Stimulated activated CD4-positive, alpha-beta T cell treated with anti-CD3 and anti-CD28 coated beads, TNF-alpha, amount 100 ng/mL, for 24 hours (primary cell): ENCODE data around the gene SMYD5.
"Not testable (repeated sequence)": the region's sequence is repeated elsewhere in the genome, so short reads cannot be mapped to it uniquely, and the experiment has no call there.

Source experiments
- DNase-seq, 3 experiments: peaks; one replicate each; pipeline ENCODE4 v3.0.0-alpha.2; 2020; ENCODE audit warnings: low read depth in 3 of 3

The SMYD5 gene

DNA sequence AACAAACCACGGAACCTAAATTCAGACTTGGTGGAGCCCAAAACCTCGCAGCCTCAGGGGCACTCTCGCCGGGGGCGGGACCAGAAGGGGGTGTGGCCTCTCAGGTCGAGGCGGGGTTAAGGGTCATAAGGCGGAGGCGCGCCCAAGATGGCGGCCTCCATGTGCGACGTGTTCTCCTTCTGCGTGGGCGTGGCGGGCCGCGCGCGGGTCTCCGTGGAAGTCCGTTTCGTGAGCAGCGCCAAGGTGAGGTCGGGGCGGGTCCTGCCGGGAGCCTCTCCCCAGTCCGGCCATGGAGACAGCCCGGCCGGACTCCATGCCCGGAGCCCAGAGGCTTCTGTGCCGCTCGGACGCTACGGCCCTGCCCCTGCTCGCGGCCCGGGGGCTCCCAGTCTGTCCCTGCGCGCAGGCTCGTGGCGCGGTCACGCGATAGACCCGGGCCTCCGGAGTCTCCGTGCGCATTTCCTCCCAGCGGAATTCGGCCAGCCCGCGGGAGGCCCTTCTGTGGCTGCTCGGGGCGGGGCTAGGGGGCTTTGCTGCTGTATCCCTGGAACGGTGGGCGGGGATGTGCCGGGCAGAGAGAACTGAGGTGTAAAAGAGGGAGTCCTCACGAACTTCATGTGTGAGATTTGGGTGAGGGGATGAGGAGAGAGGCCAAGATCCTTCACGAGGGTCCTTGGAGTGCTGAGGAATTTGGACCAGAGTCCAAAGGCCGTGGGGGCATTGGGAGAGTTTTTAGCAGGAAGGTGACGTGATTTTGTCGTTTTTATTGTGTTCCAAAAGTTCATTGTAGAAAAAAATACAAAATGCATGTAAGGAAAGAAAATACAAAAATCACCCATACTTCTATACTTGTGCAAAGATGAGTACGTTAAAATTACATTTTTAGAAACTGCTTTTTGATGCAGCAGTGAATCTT, at the start of gene SMYD5:
Gene SMYD5 (plus strand): TSS at position 126 of the 916 bp plus-strand sequence. CDS start 22 bp downstream, at position 148.
- DNase-seq, result peak; percentile 82 to 92 (median 85)

DNA sequence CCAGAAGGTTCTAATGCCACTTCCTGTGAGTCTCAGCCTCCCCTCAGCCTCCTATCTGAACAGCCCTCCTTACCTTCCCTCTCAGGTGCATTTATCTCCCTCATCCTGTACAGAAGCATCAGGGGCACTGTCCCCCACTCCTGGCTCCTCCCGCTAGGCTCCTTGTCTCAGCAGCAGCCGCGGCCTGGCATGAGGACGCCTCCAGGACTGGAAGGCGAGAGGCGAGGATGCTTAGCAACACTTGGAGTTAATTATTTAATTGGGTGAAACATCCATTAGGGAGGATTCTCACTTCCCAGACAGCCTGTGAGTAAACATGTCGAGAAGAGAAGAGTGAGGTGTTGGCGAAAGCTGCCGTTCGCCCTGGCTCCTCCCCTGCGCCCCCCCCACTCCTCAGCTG, 48.1 kb upstream of the SMYD5 start:
- DNase-seq, result not testable (repeated sequence)

DNA sequence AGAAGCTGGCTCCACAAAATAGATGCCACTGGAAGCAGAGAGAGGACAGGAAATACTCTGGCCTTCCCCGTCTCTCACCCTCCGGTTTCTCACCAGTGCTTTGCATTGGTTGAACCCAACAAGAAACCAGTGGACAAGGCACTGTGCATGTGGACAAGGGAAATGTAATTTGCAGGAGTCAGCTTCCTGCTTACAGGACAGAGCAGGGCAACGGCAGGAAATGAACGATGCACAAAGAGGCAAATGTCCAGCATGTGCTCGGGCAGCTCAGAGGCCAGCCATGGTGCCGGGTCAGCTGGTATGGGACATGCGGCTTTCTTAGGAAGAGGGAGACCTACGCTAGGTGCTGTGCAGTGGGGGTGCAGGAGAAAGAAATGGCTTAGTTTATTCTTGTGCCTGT, 47.2 kb upstream of the SMYD5 start:
- DNase-seq, result not testable (repeated sequence)

DNA sequence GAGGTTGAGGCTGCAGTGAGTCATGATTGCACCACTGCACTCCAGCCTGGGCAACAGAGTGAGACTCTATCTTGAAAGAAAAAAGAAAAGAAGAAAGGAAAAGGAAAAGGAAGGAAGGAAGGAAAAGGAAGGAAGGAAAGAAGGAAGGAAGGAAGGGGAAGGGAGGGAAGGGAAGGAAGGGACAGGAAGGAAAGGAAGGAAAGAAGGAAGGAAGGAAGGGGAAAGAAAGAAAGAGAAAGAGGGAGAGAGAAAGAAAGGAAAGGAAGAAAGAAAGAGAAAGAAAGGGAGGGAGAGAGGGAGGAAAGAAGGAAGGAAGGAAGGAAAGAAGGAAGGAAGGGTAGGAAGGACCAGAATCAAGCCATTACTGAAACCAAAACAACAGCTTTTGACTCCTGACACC, 45.7 kb upstream of the SMYD5 start:
- DNase-seq, result not testable (repeated sequence)

DNA sequence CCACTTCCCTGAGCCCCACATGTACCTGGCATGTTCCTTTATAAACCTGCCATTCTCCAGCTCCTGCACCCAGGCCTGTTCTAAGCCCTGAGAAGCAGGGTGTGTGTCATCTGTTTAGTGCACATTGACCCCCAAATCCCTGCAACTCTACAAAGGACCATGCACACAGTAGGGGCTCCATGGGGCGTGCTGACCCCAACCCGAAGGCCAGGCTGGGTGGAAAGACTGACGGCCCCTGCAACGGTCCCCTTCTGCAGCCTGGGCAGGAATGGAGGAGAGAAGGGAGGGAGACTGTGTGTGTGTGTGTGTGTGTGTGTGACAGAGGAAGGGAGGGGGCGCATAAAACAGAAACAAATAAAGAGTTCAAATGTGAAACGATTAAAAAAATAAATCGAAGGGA, 43.7 kb upstream of the SMYD5 start:
- DNase-seq, result not testable (repeated sequence)

DNA sequence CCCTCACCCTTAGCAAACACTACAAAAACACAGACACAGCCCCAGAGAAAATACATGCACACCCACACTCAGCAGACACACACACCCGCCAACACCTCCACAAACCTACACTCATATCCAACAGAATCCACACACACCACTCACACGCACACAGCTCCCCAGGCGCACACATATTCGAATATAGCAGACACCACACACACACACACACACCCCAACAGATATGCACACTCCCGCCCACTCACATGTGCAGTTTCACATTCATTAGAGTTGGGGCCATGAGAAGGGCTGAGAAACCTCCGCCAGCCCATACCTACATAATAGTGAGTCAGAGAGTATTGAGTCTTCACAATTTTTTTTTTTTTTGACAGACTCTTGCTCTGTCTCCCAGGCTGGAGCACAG, 41.1 kb upstream of the SMYD5 start:
- peak in 2 of 3 experiments; percentile 45 to 51 for DNase-seq

DNA sequence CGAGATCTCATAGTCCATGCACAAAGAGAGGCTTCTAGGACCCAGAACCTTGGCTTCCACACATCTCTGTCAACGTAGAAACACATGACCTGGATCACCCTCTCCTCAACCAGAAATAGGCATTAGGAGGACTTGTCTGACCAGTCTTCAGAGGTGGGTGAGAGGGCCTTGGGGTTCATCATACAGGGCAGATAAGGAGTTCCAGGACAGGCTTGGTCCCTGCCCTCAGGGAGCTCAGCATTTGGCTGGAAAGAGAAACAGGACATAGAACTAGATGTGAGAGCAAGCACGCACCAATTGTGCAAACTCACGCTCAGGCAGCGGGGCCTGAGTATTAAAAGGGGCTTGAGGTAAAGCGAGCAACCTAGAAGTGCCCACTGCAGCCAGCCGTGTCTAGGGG, 40.3 kb upstream of the SMYD5 start:
- no peak for DNase-seq

DNA sequence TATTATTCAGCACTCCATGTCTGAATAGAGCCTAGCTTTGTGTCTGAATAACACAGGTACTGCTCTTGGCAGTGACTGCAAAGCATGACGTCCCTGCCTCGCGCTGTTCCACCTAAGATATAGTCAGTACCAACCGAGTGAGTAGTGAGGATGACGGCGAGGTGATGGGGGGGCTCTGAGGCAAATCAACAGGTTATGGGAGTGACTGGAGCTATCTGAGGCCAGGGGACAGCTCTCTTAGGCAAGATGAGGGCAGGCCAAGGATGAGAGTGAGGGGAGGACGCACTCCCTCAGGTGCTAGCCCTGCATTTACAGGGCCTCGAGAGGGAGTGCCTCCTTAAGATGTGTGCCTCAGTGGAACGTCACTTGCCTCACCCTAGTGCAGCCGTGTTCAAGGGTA, 39.8 kb upstream of the SMYD5 start:
- DNase-seq, result no peak

DNA sequence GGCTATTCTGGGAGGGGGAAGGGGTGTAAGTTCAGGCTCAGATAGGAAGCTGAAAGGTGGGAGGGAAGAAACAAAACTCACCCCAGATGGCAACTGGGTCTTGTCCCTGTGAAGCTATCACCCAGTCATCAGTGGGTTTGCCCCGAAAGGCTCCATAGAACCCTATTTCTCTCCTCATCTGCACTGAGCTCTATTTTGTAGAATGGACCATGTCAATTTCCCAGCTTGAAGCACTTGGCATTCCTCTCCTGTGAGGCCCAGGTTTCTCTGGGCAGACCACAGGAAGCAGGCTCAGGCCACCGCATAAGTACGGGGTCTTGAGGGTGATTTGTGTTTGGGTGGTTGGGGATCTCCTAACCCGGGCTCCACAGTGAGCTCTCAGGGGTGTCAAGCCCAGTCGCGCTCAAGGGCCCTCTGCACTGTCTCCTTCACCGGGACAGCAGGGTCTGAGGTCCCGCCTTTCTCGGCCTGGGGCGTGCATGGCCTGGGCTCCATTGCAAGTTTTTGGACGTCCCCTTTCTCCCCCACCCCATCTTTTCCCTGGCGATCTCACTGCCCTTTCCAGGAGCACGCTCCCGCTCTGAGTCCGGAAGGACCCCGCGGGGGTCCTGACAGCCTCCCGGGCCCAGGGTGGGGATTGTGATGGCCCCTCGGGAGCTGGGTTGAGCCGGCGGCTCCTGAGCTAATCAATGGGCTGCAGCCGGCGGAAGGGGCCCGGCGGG, 38.9 kb upstream of the SMYD5 start:
- DNase-seq, result no peak

DNA sequence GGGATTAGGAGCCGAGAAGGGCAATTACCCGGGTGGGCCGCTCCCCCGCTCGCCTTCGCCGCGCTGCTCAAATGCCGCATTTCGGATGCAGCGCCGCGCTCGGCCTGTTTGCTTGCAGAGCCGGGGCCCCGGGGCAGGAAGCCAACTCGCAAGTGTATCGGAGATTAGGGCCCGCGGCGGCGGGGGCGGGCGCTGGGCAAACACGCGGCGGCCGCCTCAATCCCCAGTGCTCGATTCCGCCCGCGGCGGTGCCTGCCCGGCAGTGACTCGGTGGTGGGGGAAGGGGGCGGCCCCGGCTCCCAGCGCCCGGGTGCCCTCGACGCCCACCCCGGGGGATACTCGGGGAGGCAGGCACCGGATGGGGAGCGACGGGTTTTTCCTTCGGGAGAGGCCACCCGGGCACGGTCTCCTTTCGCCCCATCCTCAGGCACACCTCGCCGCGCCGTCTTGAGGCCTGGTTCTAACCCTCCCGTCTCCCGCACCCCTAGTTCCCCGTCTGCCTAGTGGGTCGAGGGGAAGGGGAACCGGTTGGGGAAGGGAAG, 38.3 kb upstream of the SMYD5 start:
- DNase-seq, result peak; percentile 41 to 72 (median 43)

DNA sequence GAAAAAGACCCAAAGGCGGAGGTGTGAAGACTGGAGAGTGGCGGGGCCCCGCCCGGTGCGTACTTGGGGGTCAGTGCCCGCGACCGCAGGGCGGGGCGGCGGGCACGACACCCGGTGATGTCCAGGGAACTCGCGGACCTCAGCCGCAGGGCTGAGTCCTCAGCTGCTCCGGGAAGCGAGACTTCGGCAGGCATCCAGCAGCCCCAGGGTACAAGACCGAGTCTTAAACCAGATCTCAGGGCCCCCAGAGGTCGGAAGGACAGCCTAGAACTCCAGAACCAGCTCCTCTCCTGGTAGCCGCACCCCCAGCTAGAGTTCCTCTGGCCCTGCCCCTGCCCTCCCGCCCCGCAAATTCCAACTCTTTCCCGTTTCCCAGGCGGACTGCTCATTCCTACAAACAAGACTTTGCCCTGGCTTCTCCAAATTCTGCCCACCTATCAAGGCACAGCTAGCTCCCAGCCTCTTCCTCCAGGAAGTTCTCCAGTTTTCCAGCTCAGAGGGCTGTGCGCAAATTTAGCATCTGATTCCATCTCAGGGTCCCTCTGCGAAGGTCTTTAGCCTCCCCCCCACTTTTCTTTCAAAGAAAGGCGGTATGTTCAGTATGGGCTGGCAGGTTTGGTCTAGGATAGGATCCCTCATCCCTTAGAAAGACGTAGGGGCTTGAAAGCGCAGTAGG, 37.7 kb upstream of the SMYD5 start:
- DNase-seq, result no peak

DNA sequence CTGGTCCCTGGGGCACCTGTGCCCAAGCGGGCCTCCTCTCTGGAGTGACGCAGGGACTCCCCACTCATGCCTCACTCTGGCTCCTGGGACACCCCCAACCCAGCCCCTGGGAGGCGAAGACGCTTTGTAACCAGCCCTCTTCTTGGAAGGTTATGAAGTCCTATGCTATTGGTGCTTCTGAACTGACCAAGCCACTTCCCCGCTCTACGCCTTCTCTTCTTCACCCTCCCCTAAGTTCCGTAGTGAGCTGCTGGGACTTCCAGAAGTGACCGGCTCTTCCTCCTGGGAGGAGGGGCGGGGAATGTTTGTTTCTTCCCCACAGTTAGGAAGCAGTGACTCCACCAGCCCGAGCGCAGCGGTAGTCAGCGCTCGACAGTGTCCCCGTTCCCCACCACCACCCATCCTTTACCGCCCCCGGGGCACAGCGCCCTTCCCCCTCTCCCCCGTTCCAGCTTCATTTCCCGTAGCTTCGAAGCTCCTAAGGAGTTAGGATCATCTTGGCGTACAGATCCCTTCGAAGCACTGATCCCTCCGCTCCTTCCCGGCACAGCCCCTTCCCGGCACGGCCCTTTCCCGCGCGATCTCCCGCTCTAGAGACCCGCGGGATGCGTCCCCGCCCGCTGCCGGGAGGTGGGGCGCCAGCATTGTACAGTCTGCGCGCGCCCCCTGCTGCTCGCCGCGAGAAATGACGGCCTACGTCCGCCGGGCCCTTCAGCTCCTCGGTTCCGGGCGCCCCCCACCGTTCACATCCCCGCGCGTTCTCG, 37.0 kb upstream of the SMYD5 start:
- DNase-seq, result peak; percentile 80 to 89 (median 83)

DNA sequence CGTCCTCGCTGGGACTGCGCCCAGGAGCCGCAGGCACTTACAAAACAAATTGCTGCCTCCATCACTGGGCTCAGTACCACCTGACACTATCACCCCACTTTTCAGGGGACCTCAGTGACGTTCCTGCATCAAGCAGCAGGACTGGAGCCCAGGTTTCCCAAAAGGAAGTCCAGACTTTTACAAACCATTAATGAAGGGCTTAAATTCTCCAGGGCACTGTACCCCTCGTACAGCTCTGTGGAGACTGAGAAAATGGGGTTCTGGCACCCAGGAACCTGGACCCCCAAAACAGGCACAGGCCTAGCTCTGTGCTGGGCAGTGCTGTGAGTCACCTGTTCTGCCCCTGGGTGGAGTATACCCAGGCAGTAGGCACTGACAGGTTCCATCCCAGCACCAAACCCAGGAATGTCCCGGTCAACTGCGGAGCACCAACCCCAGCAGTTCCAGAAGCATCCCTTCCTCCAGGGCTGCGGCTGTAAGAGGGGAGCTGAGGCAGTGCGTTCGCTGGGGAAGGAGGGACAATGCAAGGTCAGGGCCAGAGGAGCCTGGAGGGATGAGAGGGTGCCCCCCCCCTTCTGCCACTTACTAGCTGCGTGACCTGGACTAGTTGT, 36.3 kb upstream of the SMYD5 start:
- no peak for DNase-seq

DNA sequence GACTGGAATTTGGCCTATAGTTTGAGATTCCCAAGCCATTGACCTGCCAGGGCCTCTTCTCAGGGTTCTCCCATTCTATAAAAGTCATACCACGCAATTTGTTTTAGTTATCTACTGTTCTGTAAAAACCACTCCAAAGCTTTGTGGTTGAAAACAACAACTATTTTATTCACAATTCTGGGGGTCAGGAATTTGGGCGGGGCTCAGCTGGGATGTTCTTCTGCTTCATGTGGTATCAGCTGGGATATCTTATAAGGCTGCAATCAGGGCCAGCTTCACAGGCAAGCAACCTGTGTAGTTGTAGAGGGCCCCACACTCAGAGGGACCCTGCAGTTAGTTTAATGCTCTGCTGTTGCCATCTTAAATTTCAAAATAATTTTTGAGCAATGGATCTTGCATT, 28.1 kb upstream of the SMYD5 start:
- DNase-seq, result no peak

DNA sequence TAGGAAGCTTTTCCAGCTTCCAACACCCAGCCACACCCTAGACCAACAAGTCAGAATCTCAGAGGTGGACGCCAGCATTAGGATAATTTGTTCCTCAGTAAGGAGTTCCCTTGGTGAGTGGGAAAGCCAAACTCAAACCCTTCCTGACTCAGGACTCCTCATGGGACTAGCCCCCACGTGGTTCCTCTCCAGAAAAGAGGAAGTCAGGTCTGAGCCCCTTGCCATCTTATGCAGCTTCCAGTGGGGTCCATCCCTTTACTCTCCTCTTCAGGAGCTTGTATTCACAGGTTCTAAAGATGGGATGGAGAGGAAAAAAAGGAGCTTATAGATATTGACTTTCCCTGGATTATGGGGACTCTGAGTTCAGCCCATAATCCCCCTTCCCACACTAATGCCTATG, 26.5 kb upstream of the SMYD5 start:
- no peak for DNase-seq

DNA sequence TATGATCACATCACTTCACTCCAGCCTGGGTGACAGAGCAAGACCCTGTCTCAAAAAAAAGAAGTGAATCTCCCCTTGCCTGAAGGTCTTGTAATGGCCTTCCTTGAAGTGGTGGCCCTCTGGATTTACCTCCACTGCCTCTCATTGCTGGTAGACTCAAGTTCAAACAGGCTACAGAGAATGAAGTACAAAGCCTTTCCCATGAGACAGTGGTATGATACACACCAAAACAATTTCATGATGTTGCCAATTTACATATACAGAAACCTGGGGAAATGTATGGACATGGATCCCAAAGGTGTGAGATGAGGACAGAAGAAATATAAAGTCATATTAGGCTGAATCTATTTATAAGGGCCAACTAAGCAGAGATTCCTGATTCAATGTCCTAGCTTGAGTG, 16.5 kb upstream of the SMYD5 start:
- no peak for DNase-seq

DNA sequence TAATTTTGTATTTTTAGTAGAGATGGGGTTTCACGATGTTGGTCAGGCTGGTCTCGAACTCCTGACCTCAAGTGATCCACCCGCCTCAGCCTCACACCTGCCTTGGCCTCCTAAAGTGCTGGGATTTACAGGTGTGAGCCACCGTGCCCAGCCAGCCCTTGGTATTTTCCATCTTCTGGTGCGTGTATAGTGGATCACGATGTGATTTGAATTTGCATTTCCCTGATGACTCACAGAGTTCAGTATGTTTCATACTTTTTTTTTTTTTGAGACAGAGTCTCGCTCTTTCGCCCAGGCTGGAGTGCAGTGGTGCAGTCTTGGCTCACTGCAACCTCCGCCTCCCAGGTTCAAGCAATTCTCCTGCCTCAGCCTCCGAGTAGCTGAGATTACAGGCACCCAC, 13.8 kb upstream of the SMYD5 start:
- not testable (repeated sequence) for DNase-seq

DNA sequence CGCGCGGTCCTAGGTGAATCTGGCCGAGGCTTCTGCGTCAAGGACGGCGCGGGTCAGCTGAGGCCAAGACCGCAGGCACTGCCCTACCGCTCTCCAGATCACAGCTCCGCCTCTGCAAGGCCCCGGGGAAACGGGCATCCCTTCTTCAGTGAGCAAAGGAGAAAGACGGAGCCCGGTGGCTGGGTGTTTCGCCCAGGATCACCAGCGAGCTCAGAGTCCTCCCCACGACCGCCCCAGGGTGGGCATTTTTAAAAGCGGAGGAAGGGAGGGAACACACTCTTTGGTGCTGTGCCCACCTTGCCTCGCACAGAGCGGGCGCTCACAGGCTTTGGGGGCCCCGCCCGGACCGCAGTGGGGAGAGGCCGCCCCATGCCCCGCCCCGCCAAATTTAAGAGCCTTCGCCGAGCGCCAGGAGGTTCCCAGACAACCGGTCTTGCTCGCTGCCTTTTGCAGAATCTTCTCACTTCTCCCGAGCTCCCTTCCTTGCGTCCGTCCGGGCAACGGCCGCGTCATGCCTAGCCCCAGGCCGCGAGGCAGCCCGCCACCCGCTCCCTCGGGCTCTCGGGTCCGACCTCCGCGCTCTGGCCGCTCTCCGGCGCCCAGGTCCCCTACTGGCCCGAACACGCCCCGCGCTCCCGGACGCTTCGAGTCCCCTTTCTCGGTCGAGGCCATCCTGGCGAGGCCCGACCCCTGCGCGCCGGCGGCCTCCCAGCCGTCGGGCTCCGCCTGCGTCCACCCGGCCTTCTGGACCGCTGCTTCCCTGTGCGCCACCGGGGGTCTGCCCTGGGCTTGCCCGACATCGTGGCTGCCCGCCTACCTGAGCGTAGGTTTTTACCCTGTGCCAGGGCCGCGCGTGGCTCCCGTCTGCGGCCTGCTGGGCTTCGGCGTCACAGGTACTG, 11.6 kb upstream of the SMYD5 start, which contains the start of gene NOTO:
Gene NOTO (plus strand): TSS at position 419 of the 899 bp plus-strand sequence. CDS start 93 bp downstream, at position 512.
- no peak for DNase-seq

DNA sequence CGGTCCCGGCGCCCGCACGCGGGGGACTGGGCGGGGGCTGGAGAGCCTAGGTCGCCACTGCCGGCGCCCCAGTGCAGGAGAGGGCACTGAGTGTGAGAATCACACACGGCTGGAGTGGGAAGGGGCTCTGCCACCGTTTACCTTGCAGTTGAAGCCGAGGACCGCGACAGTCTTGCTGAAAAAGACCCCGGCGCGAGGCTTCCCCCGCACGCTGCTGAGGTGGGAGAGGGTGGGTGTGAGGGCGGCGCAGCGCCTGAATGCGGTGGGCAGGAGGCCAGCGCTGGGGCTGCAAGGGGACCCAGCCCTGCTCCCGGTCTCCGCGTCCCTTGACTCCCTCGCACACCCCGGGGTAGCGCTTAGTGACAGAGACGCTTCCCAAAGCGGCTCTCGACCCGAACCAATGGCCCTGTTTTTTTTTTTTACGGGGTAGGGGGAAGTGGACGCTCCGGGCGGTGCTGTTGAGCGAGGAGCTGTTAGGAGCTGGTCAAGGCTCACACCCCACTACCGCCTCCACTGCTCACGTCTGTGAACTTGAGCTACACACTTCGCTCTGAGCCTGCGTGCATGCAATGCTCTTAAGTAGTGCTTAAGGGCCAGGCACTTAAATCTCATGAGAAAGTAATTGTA, 10.9 kb upstream of the SMYD5 start:
- DNase-seq, result no peak
